A549 (cell line): ENCODE measurements around the gene PELI3. TPM values are rescaled to one million over a fixed set of nuclear protein-coding genes. Genes with fewer than 3 reads are reported as not detected.

Experiments used
- ATAC-seq, 2 experiments: fragments of 200-7000 bp in 1 of 2; fragments of >200 bp in 1 of 2; cut with Nextera tagmentation in 1 of 2; cut with Tn5 transposase in 1 of 2; 3 replicates each; pipeline versions ENCODE4 v1.8.0 to v1.9.1; 2018 to 2020; ENCODE audit warnings: mild to moderate bottlenecking in 1 of 2, moderate library complexity in 1 of 2
- CTCF ChIA-PET: fragments of 300-600 bp; sonication (Branson Sonifier 250); formaldehyde crosslinking; extraction: SDS; loops from one replicate; lab custom pipeline; 2021; ENCODE audit warnings: antibody characterized with exemption, inconsistent platforms; lab: Yijun Ruan, JAX
- POLR2A ChIA-PET: fragments of 350-600 bp; formaldehyde crosslinking; extraction: SDS; loops from one replicate; lab custom pipeline; 2021; ENCODE audit warnings: antibody characterized with exemption, inconsistent platforms; lab: Yijun Ruan, JAX
- DNase-seq, 2 experiments: peaks; one replicate each; pipeline versions ENCODE4 v3.0.0 to v3.0.0-alpha.2; 2011 to 2016; ENCODE audit warnings: low read depth in 1 of 2, low spot score in 1 of 2
- FAIRE-seq: peaks from 2 replicates; lab custom pipeline; 2011; peaks lifted over from hg19 to GRCh38; lab: Jason Lieb, UNC
- H3K27ac ChIP-seq, 2 experiments: fragments of >200 bp; sonication (Bioruptor Twin); formaldehyde crosslinking; 3 replicates each; pipeline ENCODE4 v1.5.1; 2016 to 2017
- H3K4me1 ChIP-seq: fragments of >200 bp; sonication (Bioruptor Twin); formaldehyde crosslinking; 3 replicates; pipeline ENCODE4 v1.6.1; 2016
- H3K4me2 ChIP-seq: fragments of >200 bp; sonication (Bioruptor Twin); formaldehyde crosslinking; 3 replicates; pipeline ENCODE4 v1.6.1; 2016
- H3K4me3 ChIP-seq: fragments of >200 bp; sonication (Bioruptor Twin); formaldehyde crosslinking; 3 replicates; pipeline ENCODE4 v1.5.1; 2016
- H3K9me3 ChIP-seq: fragments of >200 bp; sonication (Bioruptor Twin); formaldehyde crosslinking; 3 replicates; pipeline ENCODE4 v1.6.1; 2016
- CEBPB ChIP-seq, 2 experiments: fragments of >200 bp in 1 of 2; sonication (Bioruptor Twin) in 1 of 2; formaldehyde crosslinking in 1 of 2; IDR thresholded peaks; 2 replicates each; pipeline ENCODE4 v1.6.1; 2012 to 2016
- CHD2 ChIP-seq: fragments of 150-350 bp; IDR thresholded peaks from 2 replicates; pipeline ENCODE4 v1.6.1; 2014; ENCODE audit warnings: low read length; ENCODE audit not compliant: partially characterized antibody
- CHD4 ChIP-seq: fragments of 200-600 bp; sonication (generic); IDR thresholded peaks from 2 replicates; pipeline ENCODE4 v1.6.1; 2016; ENCODE audit warnings: antibody characterized with exemption, mild to moderate bottlenecking, borderline replicate concordance
- EHF ChIP-seq: fragments of 250-450 bp; sonication (Bioruptor Pico); IDR thresholded peaks from 2 replicates; pipeline ENCODE4 v1.5.0; 2020; ENCODE audit warnings: mild to moderate bottlenecking
- EP300 ChIP-seq, 2 experiments: fragments of >200 bp; sonication (Bioruptor Twin); formaldehyde crosslinking; IDR thresholded peaks; 2 replicates in 1 of 2; 3 replicates in 1 of 2; pipeline ENCODE4 v1.6.1; 2016 to 2017
- FOSL2 ChIP-seq, 2 experiments: fragments of 450-650 bp in 1 of 2; fragments of >200 bp in 1 of 2; sonication (Bioruptor Twin) in 1 of 2; formaldehyde crosslinking; IDR thresholded peaks; 2 replicates each; pipeline versions ENCODE4 v1.5.0 to v1.6.1; 2016 to 2020; ENCODE audit warnings: mild to moderate bottlenecking in 1 of 2, moderate library complexity in 1 of 2
- HEYL ChIP-seq: fragments of 250-450 bp; sonication (Bioruptor Pico); IDR thresholded peaks from 2 replicates; pipeline ENCODE4 v1.8.0; 2021; ENCODE audit warnings: mild to moderate bottlenecking, moderate library complexity
- HOXA7 ChIP-seq: fragments of 250-450 bp; sonication (Bioruptor Pico); IDR thresholded peaks from 2 replicates; pipeline ENCODE4 v1.5.0; 2020; ENCODE audit warnings: mild to moderate bottlenecking, moderate library complexity
- HOXB5 ChIP-seq: fragments of 250-450 bp; sonication (Bioruptor Pico); IDR thresholded peaks from 2 replicates; pipeline ENCODE4 v1.5.0; 2020; ENCODE audit warnings: mild to moderate bottlenecking, moderate library complexity
- JUN ChIP-seq, 2 experiments: fragments of >200 bp; sonication (Bioruptor Twin); formaldehyde crosslinking; IDR thresholded peaks; 2 replicates in 1 of 2; 3 replicates in 1 of 2; pipeline ENCODE4 v1.6.1; 2016 to 2017
- JUNB ChIP-seq: fragments of >200 bp; sonication (Bioruptor Twin); formaldehyde crosslinking; IDR thresholded peaks from 2 replicates; pipeline ENCODE4 v1.6.1; 2016
- KDM1A ChIP-seq: fragments of 200-600 bp; sonication (generic); IDR thresholded peaks from 2 replicates; pipeline ENCODE4 v1.6.1; 2016; ENCODE audit warnings: low read depth, mild to moderate bottlenecking
- MYC ChIP-seq: IDR thresholded peaks from 2 replicates; pipeline ENCODE4 v1.6.1; 2012; ENCODE audit warnings: mild to moderate bottlenecking, inconsistent platforms, low read length, improper control_type of control experiment, borderline replicate concordance
- NFE2L2 ChIP-seq: fragments of 150-350 bp; conservative IDR thresholded peaks from 2 replicates; pipeline ENCODE4 v1.6.1; 2014; ENCODE audit warnings: low read length
- RAD21 ChIP-seq, 2 experiments: fragments of >200 bp in 1 of 2; sonication (Bioruptor Twin) in 1 of 2; formaldehyde crosslinking in 1 of 2; IDR thresholded peaks in 1 of 2; conservative IDR thresholded peaks in 1 of 2; 2 replicates in 1 of 2; 3 replicates in 1 of 2; pipeline ENCODE4 v1.6.1; 2012 to 2018; ENCODE audit warnings: inconsistent platforms in 1 of 2
- RCOR1 ChIP-seq: fragments of 150-350 bp; IDR thresholded peaks from 2 replicates; pipeline ENCODE4 v1.6.1; 2014; ENCODE audit warnings: antibody characterized with exemption, low read length, low read depth
- RNF2 ChIP-seq: fragments of 200-600 bp; sonication (generic); IDR thresholded peaks from 2 replicates; pipeline ENCODE4 v1.6.1; 2016; ENCODE audit warnings: low read depth, mild to moderate bottlenecking, antibody characterized with exemption, moderate library complexity, borderline replicate concordance
- SMC3 ChIP-seq: fragments of >200 bp; sonication (Bioruptor Twin); formaldehyde crosslinking; IDR thresholded peaks from 3 replicates; pipeline ENCODE4 v1.6.1; 2018; ENCODE audit warnings: inconsistent platforms
- SREBF2 ChIP-seq: fragments of 450-650 bp; IDR thresholded peaks from 2 replicates; pipeline ENCODE4 v1.6.1; 2014; ENCODE audit warnings: mild to moderate bottlenecking, moderate library complexity
- TFCP2L1 ChIP-seq: fragments of 250-450 bp; sonication (Bioruptor Pico); IDR thresholded peaks from 2 replicates; pipeline ENCODE4 v1.5.0; 2021; ENCODE audit warnings: mild to moderate bottlenecking
- TP53 ChIP-seq: fragments of 250-450 bp; sonication (Bioruptor Pico); IDR thresholded peaks from 2 replicates; pipeline ENCODE4 v1.5.0; 2021; ENCODE audit warnings: mild to moderate bottlenecking, moderate library complexity
- ZSCAN20 ChIP-seq: fragments of 250-450 bp; sonication (Bioruptor Pico); IDR thresholded peaks from 2 replicates; pipeline ENCODE4 v1.8.0; 2022; ENCODE audit warnings: mild to moderate bottlenecking, moderate library complexity
- WGBS: methylation state at CpG from one replicate; pipeline ENCODE4 v1.1.6; 2017; ENCODE audit errors: missing lambda C conversion rate; 5-methylcytosine and 5-hydroxymethylcytosine counted together
- polyA plus RNA-seq, 4 experiments: library from polyadenylated mRNA; depleted of rRNA in 3 of 4; stranded (reverse); fragments of >200 nt; fragmentation: RNase III in 1 of 4; extraction: RNeasy Plus Mini Kit Qiagen cat#74134 plus additional on column Dnase treatment in 1 of 4; gene quantifications; 2 replicates in 3 of 4; 3 replicates in 1 of 4; pipeline ENCODE4 v1.2.3, GENCODE V29; 2011 to 2017
- TF ChIP-seq, protein P1 (sequence below): fragments of >200 bp; sonication (Bioruptor Twin); formaldehyde crosslinking; IDR thresholded peaks from 3 replicates; pipeline ENCODE4 v1.6.1; 2016
- TF ChIP-seq, protein P2 (sequence below): fragments of 250-450 bp; sonication (Bioruptor Pico); IDR thresholded peaks from 2 replicates; pipeline ENCODE4 v1.5.0; 2021; ENCODE audit warnings: mild to moderate bottlenecking, moderate library complexity, borderline replicate concordance
- TF ChIP-seq, protein P3 (sequence below): fragments of >200 bp; sonication (Bioruptor Twin); formaldehyde crosslinking; IDR thresholded peaks from 3 replicates; pipeline ENCODE4 v1.5.1; 2016

Gene PELI3
- polyA plus RNA-seq, 2 of the 4 experiments (the other 2 are of a cell fraction): 2.3 to 5.7 TPM

DNA sequence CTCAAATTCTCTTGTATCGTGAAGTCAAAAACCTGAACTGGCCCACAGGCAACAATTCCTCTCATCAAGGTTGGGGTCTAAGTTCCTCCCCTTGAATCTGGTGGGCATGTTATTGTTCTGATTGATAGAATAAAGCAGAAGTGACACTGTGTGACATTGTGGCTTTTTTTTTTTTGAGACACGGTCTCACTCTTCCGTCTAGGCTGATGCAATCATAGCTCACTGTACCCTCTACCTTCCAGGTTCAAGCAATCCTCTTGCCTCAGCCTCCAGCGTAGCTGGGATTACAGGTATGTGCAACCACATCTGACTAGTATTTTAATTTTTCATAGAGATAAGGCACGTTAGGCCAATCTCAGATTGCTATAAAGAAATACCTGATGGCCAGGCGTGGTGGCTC, 8.9 kb upstream of the PELI3 start:
- peaks cover 5% of the 10 kb centered on the region for H3K9me3 ChIP-seq
- ChIA-PET POLR2A (interaction anchor here (1.3 kb wide), 1 partner anchor 9 kb away, joined by 3 read pairs; the partner anchor contains the start of gene PELI3), CTCF (interaction anchor here (0.8 to 1.8 kb wide), 5 partner anchors 11 to 50 kb away, joined by 3 to 5 read pairs (median 4); partner anchors contain the start of gene DPP3)
- no peak for FAIRE-seq
- H3K4me3 ChIP-seq: no peak overlapping the region
- ATAC-seq: no peak
- WGBS: 66% methylated on average over 6 of the region's 6 CpGs
- TF ChIP-seq JUNB (no peak), EP300 (IDR thresholded peaks at IDR 0.05) (no peak), ZSCAN20 (CRISPR knock-in tag) (no peak), FOSL2 (IDR thresholded peaks at IDR 0.05) (no peak), FOSL2 (CRISPR knock-in tag; IDR thresholded peaks at IDR 0.05) (no peak), CHD2 (no peak), KDM1A (no peak), RNF2 (no peak), SREBF2 (no peak), CHD4 (no peak), SMC3 (no peak), JUN (IDR thresholded peaks at IDR 0.05) (no peak), HEYL (CRISPR knock-in tag) (no peak), TFCP2L1 (CRISPR knock-in tag) (no peak), HOXA7 (CRISPR knock-in tag) (no peak), EHF (CRISPR knock-in tag) (no peak)
- TF ChIP-seq, protein P1, sequence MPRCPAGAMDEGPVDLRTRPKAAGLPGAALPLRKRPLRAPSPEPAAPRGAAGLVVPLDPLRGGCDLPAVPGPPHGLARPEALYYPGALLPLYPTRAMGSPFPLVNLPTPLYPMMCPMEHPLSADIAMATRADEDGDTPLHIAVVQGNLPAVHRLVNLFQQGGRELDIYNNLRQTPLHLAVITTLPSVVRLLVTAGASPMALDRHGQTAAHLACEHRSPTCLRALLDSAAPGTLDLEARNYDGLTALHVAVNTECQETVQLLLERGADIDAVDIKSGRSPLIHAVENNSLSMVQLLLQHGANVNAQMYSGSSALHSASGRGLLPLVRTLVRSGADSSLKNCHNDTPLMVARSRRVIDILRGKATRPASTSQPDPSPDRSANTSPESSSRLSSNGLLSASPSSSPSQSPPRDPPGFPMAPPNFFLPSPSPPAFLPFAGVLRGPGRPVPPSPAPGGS: no peak
- TF ChIP-seq, protein P2, sequence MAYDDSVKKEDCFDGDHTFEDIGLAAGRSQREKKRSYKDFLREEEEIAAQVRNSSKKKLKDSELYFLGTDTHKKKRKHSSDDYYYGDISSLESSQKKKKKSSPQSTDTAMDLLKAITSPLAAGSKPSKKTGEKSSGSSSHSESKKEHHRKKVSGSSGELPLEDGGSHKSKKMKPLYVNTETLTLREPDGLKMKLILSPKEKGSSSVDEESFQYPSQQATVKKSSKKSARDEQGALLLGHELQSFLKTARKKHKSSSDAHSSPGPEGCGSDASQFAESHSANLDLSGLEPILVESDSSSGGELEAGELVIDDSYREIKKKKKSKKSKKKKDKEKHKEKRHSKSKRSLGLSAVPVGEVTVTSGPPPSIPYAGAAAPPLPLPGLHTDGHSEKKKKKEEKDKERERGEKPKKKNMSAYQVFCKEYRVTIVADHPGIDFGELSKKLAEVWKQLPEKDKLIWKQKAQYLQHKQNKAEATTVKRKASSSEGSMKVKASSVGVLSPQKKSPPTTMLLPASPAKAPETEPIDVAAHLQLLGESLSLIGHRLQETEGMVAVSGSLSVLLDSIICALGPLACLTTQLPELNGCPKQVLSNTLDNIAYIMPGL: no peak
- no peak overlapping the region for H3K4me2 ChIP-seq
- no peak for DNase-seq
- no peaks in the 10 kb centered on the region for H3K4me1 ChIP-seq
- H3K27ac ChIP-seq: no peak overlapping the region

DNA sequence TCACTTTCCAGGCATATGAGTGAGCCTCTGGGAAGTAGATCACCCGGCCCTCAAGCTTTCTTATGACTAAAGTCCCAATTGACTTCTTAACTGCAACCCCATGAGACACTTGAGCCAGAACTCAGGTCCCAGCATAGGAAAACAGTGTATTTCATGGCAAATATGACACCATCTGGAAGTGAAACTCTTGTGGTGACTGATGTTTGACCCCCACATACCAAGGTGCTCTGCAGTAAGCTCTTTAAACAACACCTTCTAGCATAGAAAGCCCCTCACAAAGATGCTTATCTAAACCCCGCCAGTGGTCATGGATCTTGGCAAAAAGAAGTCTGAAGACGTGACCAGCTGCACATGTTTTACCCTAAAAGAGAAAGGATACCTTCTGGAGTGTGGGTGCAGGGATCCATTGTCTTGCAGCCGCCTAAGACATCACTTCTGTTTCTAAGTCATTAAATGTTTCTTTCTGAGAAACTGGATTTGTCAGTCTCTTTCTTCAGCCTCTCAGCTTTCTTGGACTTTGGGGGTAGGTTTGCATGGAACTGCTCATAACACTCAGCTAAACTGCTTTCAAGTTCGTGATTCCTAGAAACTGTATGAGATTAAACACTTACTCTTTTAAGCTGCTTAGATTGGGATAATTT, 7.4 kb upstream of the PELI3 start:
- no peaks in the 10 kb centered on the region for H3K4me1 ChIP-seq
- WGBS: 36% methylated on average over 5 of the region's 5 CpGs
- POLR2A ChIA-PET: interaction anchor here (0.6 kb wide), 1 partner anchor 157 kb away, joined by 3 read pairs; no protein-coding TSS in a partner anchor
- DNase-seq: no peak
- no peak overlapping the region for H3K4me2 ChIP-seq
- FAIRE-seq: no peak
- no peak overlapping the region for H3K27ac ChIP-seq
- CTCF ChIA-PET: interaction anchor here (0.6 to 1.8 kb wide), 9 partner anchors 9 to 73 kb away, joined by 3 to 5 read pairs (median 4); partner anchors contain the start of genes DPP3 and MRPL11
- no peak for TF ChIP-seq HOXB5
- TF ChIP-seq MYC: no peak
- TF ChIP-seq, protein P3, sequence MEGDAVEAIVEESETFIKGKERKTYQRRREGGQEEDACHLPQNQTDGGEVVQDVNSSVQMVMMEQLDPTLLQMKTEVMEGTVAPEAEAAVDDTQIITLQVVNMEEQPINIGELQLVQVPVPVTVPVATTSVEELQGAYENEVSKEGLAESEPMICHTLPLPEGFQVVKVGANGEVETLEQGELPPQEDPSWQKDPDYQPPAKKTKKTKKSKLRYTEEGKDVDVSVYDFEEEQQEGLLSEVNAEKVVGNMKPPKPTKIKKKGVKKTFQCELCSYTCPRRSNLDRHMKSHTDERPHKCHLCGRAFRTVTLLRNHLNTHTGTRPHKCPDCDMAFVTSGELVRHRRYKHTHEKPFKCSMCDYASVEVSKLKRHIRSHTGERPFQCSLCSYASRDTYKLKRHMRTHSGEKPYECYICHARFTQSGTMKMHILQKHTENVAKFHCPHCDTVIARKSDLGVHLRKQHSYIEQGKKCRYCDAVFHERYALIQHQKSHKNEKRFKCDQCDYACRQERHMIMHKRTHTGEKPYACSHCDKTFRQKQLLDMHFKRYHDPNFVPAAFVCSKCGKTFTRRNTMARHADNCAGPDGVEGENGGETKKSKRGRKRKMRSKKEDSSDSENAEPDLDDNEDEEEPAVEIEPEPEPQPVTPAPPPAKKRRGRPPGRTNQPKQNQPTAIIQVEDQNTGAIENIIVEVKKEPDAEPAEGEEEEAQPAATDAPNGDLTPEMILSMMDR: no peak
- TF ChIP-seq RCOR1: no peak
- no peak for TF ChIP-seq NFE2L2
- TF ChIP-seq TP53 (CRISPR knock-in tag): no peak
- TF ChIP-seq CEBPB (IDR thresholded peaks at IDR 0.05): no peak
- no peak for TF ChIP-seq RAD21 (conservative IDR thresholded peaks at IDR 0.05 in 1 of 2, IDR thresholded peaks at IDR 0.05 in 1 of 2)
- no peak overlapping the region for H3K4me3 ChIP-seq
- ATAC-seq: no peak
- peaks cover 5% of the 10 kb centered on the region for H3K9me3 ChIP-seq
